Stimulated activated CD8-positive, alpha-beta memory T cell treated with anti-CD3 and anti-CD28 coated beads, Interleukin-2, amount 100 ng/mL, for 48 hours (primary cell): ENCODE measurements around the gene KLF15.

Experiments
- DNase-seq, 2 donors: peaks; one replicate each; pipeline ENCODE4 v3.0.0-alpha.2; 2020; ENCODE audit warnings: low read depth in 2 of 2

The KLF15 gene

GRCh38 chr3:126306397-126306796 is 50.8 kb downstream of the KLF15 start:
- DNase-seq, result no peak

- DNase-seq, result no peak
These were observed 51.8 kb downstream of the KLF15 start for GRCh38 chr3:126305427-126305826.

GRCh38 chr3:126304704-126305103 is 52.5 kb downstream of the KLF15 start:
- no peak for DNase-seq

- no peak for DNase-seq
These were observed 52.9 kb downstream of the KLF15 start for GRCh38 chr3:126304291-126304690.

- DNase-seq, result no peak
These were observed 53.9 kb downstream of the KLF15 start for GRCh38 chr3:126303272-126303671.

GRCh38 chr3:126300761-126301481 is 56.3 kb downstream of the KLF15 start:
- DNase-seq, result no peak

GRCh38 chr3:126300001-126300760 is 57.0 kb downstream of the KLF15 start:
- no peak for DNase-seq

GRCh38 chr3:126295407-126295939 is 61.7 kb downstream of the KLF15 start:
- no peak for DNase-seq

GRCh38 chr3:126294211-126294808 is 62.9 kb downstream of the KLF15 start:
- DNase-seq, result no peak

- DNase-seq, result no peak
These were observed 63.7 kb downstream of the KLF15 start for GRCh38 chr3:126293370-126294082.
